ENCODE data around the gene ZRSR2.

DNA sequence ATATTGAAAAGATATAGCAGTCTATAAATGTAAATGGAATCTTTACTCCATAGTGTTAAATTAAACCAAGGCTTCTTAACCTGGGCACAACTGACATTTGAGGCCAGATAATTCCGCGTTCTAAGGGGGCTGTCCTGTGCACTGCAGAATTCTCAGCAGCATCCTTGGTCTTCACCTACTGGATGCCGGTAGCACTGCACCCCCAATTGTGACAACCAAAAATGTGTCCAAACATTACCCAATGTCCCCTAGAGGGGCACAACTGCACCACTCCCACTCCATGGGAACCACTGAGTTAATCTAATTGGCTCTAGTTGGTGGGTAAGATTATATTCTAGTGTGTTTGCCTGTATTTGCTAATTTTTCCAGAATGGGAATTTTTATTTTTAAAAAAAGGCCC lies 47.7 kb downstream of the ZRSR2 start:
- TF ChIP-seq, protein P1, sequence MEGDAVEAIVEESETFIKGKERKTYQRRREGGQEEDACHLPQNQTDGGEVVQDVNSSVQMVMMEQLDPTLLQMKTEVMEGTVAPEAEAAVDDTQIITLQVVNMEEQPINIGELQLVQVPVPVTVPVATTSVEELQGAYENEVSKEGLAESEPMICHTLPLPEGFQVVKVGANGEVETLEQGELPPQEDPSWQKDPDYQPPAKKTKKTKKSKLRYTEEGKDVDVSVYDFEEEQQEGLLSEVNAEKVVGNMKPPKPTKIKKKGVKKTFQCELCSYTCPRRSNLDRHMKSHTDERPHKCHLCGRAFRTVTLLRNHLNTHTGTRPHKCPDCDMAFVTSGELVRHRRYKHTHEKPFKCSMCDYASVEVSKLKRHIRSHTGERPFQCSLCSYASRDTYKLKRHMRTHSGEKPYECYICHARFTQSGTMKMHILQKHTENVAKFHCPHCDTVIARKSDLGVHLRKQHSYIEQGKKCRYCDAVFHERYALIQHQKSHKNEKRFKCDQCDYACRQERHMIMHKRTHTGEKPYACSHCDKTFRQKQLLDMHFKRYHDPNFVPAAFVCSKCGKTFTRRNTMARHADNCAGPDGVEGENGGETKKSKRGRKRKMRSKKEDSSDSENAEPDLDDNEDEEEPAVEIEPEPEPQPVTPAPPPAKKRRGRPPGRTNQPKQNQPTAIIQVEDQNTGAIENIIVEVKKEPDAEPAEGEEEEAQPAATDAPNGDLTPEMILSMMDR (IDR thresholded peaks at IDR 0.05; ENCODE audit: low read depth, low read length): peak; percentile 13; the same call in 1 of the 2 replicates
- TF ChIP-seq EZH2phosphoT487 (IDR thresholded peaks at IDR 0.05; ENCODE audit: low read depth): no peak

All from OCI-LY3 (cell line).